Femur (tissue), 1 donor: ENCODE measurements around the gene MRTFA.
"Not testable (repeated sequence)": the region's sequence is repeated elsewhere in the genome, so short reads cannot be mapped to it uniquely, and the experiment has no call there.

ENCODE experiments used
- DNase-seq: peaks from one replicate; pipeline ENCODE4 v3.0.0-alpha.2; 2017

The MRTFA gene

GRCh38 chr22:40625794-40626193, 10.7 kb downstream of the MRTFA start:
- not testable (repeated sequence) for DNase-seq

- DNase-seq, result not testable (repeated sequence)
These were observed 11.2 kb downstream of the MRTFA start for GRCh38 chr22:40625281-40625680.

GRCh38 chr22:40624770-40625169, 11.7 kb downstream of the MRTFA start:
- no peak for DNase-seq

- DNase-seq, result no peak
These were observed 15.0 kb downstream of the MRTFA start for GRCh38 chr22:40621309-40622151.

GRCh38 chr22:40620464-40621046, 16.0 kb downstream of the MRTFA start:
- DNase-seq, result no peak

- DNase-seq, result no peak
These were observed 18.1 kb downstream of the MRTFA start for GRCh38 chr22:40618400-40618799.

- DNase-seq, result no peak
These were observed 19.9 kb downstream of the MRTFA start for GRCh38 chr22:40616578-40616977.

GRCh38 chr22:40613067-40613466, 23.5 kb downstream of the MRTFA start:
- no peak for DNase-seq

- DNase-seq, result no peak
These were observed 24.2 kb downstream of the MRTFA start for GRCh38 chr22:40612291-40612751.

GRCh38 chr22:40611606-40612005, 24.9 kb downstream of the MRTFA start:
- no peak for DNase-seq

GRCh38 chr22:40610329-40610850, 26.1 kb downstream of the MRTFA start:
- no peak for DNase-seq

- no peak for DNase-seq
These were observed 27.3 kb downstream of the MRTFA start for GRCh38 chr22:40609216-40609615.

GRCh38 chr22:40607506-40607905, 29.0 kb downstream of the MRTFA start:
- no peak for DNase-seq

- DNase-seq, result no peak
These were observed 30.2 kb downstream of the MRTFA start for GRCh38 chr22:40606306-40606705.

- no peak for DNase-seq
These were observed 30.8 kb downstream of the MRTFA start for GRCh38 chr22:40605761-40606160.

GRCh38 chr22:40603088-40603605, 33.4 kb downstream of the MRTFA start:
- DNase-seq, result no peak

GRCh38 chr22:40602231-40602630, 34.3 kb downstream of the MRTFA start:
- DNase-seq, result no peak

GRCh38 chr22:40599731-40600130, 36.8 kb downstream of the MRTFA start:
- no peak for DNase-seq

GRCh38 chr22:40598712-40599111, 37.8 kb downstream of the MRTFA start:
- not testable (repeated sequence) for DNase-seq

- peak; percentile 67 for DNase-seq
These were observed 38.7 kb downstream of the MRTFA start for GRCh38 chr22:40597526-40598430.

- no peak for DNase-seq
These were observed 40.9 kb downstream of the MRTFA start for GRCh38 chr22:40595497-40596234.

- no peak for DNase-seq
These were observed 41.6 kb downstream of the MRTFA start for GRCh38 chr22:40594924-40595323.
